Stimulated activated naive CD8-positive, alpha-beta T cell treated with anti-CD3 and anti-CD28 coated beads, Interleukin-15, Interleukin-2, amounts not matched to agents 100 ng/mL and 50 ng/mL, for 24 hours (primary cell): Measurements from ENCODE around the gene ZNF835.

ENCODE experiments used
- H3K27ac Mint-ChIP-seq: one replicate; pipeline ENCODE4 v1.8.0; 2021; ENCODE audit warnings: mild to moderate bottlenecking, mixed read lengths
- H3K27me3 Mint-ChIP-seq: one replicate; pipeline ENCODE4 v1.8.0; 2021; ENCODE audit warnings: mixed read lengths
- H3K36me3 Mint-ChIP-seq: one replicate; pipeline ENCODE4 v1.8.0; 2021; ENCODE audit warnings: low read depth, mixed read lengths
- H3K4me1 Mint-ChIP-seq: one replicate; pipeline ENCODE4 v1.8.0; 2021; ENCODE audit warnings: low read depth, mixed read lengths
- H3K4me3 Mint-ChIP-seq: one replicate; pipeline ENCODE4 v1.8.0; 2021; ENCODE audit warnings: mild to moderate bottlenecking, mixed read lengths
- H3K9me3 Mint-ChIP-seq: one replicate; pipeline ENCODE4 v1.8.0; 2021; ENCODE audit warnings: mixed read lengths

ZNF835 gene

GRCh38 chr19:56633021-56633420 lies 38.5 kb downstream of the ZNF835 start:
- Mint-ChIP-seq H3K27ac (no peak overlapping the region), H3K36me3 (peaks cover 4% of the 10 kb centered on the region), H3K4me3 (no peak overlapping the region), H3K9me3 (peaks cover 44% of the 10 kb centered on the region), H3K27me3 (no peaks in the 10 kb centered on the region), H3K4me1 (no peaks in the 10 kb centered on the region)

- no peaks in the 10 kb centered on the region for H3K4me1 Mint-ChIP-seq
- no peak overlapping the region for H3K4me3 Mint-ChIP-seq
- H3K27me3 Mint-ChIP-seq, result no peaks in the 10 kb centered on the region
- H3K36me3 Mint-ChIP-seq, result peaks cover 53% of the 10 kb centered on the region
- H3K9me3 Mint-ChIP-seq, result peaks cover 27% of the 10 kb centered on the region
- no peak overlapping the region for H3K27ac Mint-ChIP-seq
Observed at GRCh38 chr19:56625708-56626107, 45.8 kb downstream of the ZNF835 start.

- H3K9me3 Mint-ChIP-seq, result peaks cover 32% of the 10 kb centered on the region
Observed at GRCh38 chr19:56623006-56623405, 48.6 kb downstream of the ZNF835 start.

GRCh38 chr19:56622374-56622773 lies 49.2 kb downstream of the ZNF835 start:
- H3K4me3 Mint-ChIP-seq, result no peak overlapping the region
- H3K36me3 Mint-ChIP-seq, result peaks cover 74% of the 10 kb centered on the region

More at GRCh38 chr19:56623006-56623405, 48.6 kb downstream of the ZNF835 start:
- H3K36me3 Mint-ChIP-seq, result peaks cover 67% of the 10 kb centered on the region
- no peaks in the 10 kb centered on the region for H3K27me3 Mint-ChIP-seq
- H3K4me1 Mint-ChIP-seq, result no peaks in the 10 kb centered on the region
- H3K27ac Mint-ChIP-seq, result no peak overlapping the region
- H3K4me3 Mint-ChIP-seq, result no peak overlapping the region

GRCh38 chr19:56619121-56619520 lies 52.4 kb downstream of the ZNF835 start:
- peaks cover 47% of the 10 kb centered on the region for H3K9me3 Mint-ChIP-seq
- H3K4me3 Mint-ChIP-seq, result no peak overlapping the region
- no peak overlapping the region for H3K27ac Mint-ChIP-seq
- H3K4me1 Mint-ChIP-seq, result no peaks in the 10 kb centered on the region
- H3K36me3 Mint-ChIP-seq, result peaks cover 89% of the 10 kb centered on the region
- no peaks in the 10 kb centered on the region for H3K27me3 Mint-ChIP-seq

More at GRCh38 chr19:56622374-56622773, 49.2 kb downstream of the ZNF835 start:
- Mint-ChIP-seq H3K27me3 (no peaks in the 10 kb centered on the region), H3K27ac (no peak overlapping the region), H3K4me1 (no peaks in the 10 kb centered on the region), H3K9me3 (peaks cover 33% of the 10 kb centered on the region)

GRCh38 chr19:56617531-56617930 lies 54.0 kb downstream of the ZNF835 start:
- Mint-ChIP-seq H3K9me3 (peaks cover 61% of the 10 kb centered on the region), H3K27ac (no peak overlapping the region), H3K27me3 (no peaks in the 10 kb centered on the region), H3K4me1 (no peaks in the 10 kb centered on the region), H3K36me3 (peaks cover 91% of the 10 kb centered on the region), H3K4me3 (no peak overlapping the region)

DNA sequence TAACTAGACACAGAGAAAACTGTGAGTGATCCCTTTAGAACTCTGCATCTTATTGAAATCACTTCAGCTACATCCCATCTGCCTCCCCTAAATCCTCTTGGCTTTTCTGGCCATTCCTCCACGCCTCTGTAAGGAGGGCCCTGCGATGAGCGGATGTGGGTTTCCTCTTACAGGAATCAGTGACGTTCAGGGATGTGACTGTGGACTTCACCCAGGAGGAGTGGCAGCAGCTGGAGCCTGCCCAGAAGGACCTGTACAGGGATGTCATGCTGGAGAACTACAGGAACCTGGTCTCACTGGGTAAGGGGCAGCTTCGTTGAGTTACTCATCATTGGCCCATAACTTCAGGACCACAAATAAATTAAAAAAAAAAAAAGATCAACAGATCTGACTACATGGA lies 57.9 kb downstream of the ZNF835 start:
- no peak overlapping the region for H3K27ac Mint-ChIP-seq
- no peaks in the 10 kb centered on the region for H3K4me1 Mint-ChIP-seq
- no peak overlapping the region for H3K4me3 Mint-ChIP-seq
- peaks cover 95% of the 10 kb centered on the region for H3K36me3 Mint-ChIP-seq
- H3K27me3 Mint-ChIP-seq, result no peaks in the 10 kb centered on the region
- peaks cover 71% of the 10 kb centered on the region for H3K9me3 Mint-ChIP-seq

GRCh38 chr19:56612737-56613136 lies 58.8 kb downstream of the ZNF835 start:
- no peaks in the 10 kb centered on the region for H3K27me3 Mint-ChIP-seq
- H3K4me1 Mint-ChIP-seq, result no peaks in the 10 kb centered on the region
- H3K27ac Mint-ChIP-seq, result no peak overlapping the region
- H3K36me3 Mint-ChIP-seq, result peaks cover 96% of the 10 kb centered on the region
- no peak overlapping the region for H3K4me3 Mint-ChIP-seq
- peaks cover 69% of the 10 kb centered on the region for H3K9me3 Mint-ChIP-seq
